Liver (tissue), 9 donors: ENCODE data around the gene TECTB. TPM values are rescaled to one million over a fixed set of nuclear protein-coding genes. Genes with fewer than 3 reads are reported as not detected.

Experiments
- DNase-seq: peaks from one replicate; pipeline ENCODE4 v3.0.0-alpha.2; 2017; ENCODE audit warnings: low spot score
- H3K27ac ChIP-seq, 2 donors: one replicate each; pipeline ENCODE4 v1.7.0; 2013; ENCODE audit warnings: inconsistent platforms in 2 of 2, low read length in 2 of 2, control low read depth in 1 of 2, low read depth in 1 of 2, mild to moderate bottlenecking in 1 of 2
- H3K27me3 ChIP-seq, 4 donors: one replicate each; pipeline versions ENCODE4 v1.6.1 to v1.7.0; 2013; ENCODE audit warnings: low read length in 3 of 4, inconsistent platforms in 1 of 4, mild to moderate bottlenecking in 1 of 4, moderate library complexity in 1 of 4; ENCODE audit not compliant: control insufficient read depth in 4 of 4, insufficient read depth in 4 of 4
- H3K36me3 ChIP-seq, 4 donors: one replicate each; pipeline versions ENCODE4 v1.6.1 to v1.7.0; 2013; ENCODE audit warnings: low read length in 3 of 4, mild to moderate bottlenecking in 3 of 4, low read depth in 1 of 4, moderate library complexity in 1 of 4; ENCODE audit not compliant: control insufficient read depth in 4 of 4, insufficient read depth in 3 of 4
- H3K4me1 ChIP-seq, 4 donors: one replicate each; pipeline versions ENCODE4 v1.6.1 to v1.7.0; 2013; ENCODE audit warnings: low read length in 3 of 4, mild to moderate bottlenecking in 3 of 4, moderate library complexity in 1 of 4; ENCODE audit not compliant: control insufficient read depth in 4 of 4, insufficient read depth in 4 of 4
- H3K4me3 ChIP-seq, 3 donors: one replicate each; pipeline versions ENCODE4 v1.6.1 to v1.7.0; 2013; ENCODE audit warnings: low read length in 3 of 3, control low read depth in 1 of 3, low read depth in 1 of 3, mild to moderate bottlenecking in 1 of 3
- H3K9ac ChIP-seq, 2 donors: one replicate each; pipeline ENCODE4 v1.7.0; 2013; ENCODE audit warnings: low read length in 2 of 2, mild to moderate bottlenecking in 2 of 2, moderate library complexity in 2 of 2, control low read depth in 1 of 2, low read depth in 1 of 2
- H3K9me3 ChIP-seq, 4 donors: one replicate each; pipeline versions ENCODE4 v1.6.1 to v1.7.0; 2013; ENCODE audit warnings: low read length in 3 of 4; ENCODE audit not compliant: control insufficient read depth in 4 of 4
- ATF3 ChIP-seq: IDR thresholded peaks from 2 replicates; pipeline ENCODE4 v1.6.1; 2016; ENCODE audit warnings: antibody characterized with exemption
- CTCF ChIP-seq: fragments of 150-350 bp; IDR thresholded peaks from 2 replicates; pipeline ENCODE4 v1.5.1; 2017; ENCODE audit warnings: improper control_type of control experiment, low read depth, low read length; ENCODE audit not compliant: missing input control
- EGR1 ChIP-seq, 2 donors: IDR thresholded peaks; 2 replicates each; pipeline ENCODE4 v1.6.1; 2016 to 2018; ENCODE audit warnings: antibody characterized with exemption in 2 of 2, low read depth in 2 of 2
- FOXA1 ChIP-seq: IDR thresholded peaks from 2 replicates; pipeline ENCODE4 v1.6.1; 2016; ENCODE audit warnings: antibody characterized with exemption
- FOXA2 ChIP-seq: IDR thresholded peaks from 2 replicates; pipeline ENCODE4 v1.6.1; 2016; ENCODE audit warnings: antibody characterized with exemption
- GABPA ChIP-seq, 2 donors: IDR thresholded peaks in 1 of 2; conservative IDR thresholded peaks in 1 of 2; 2 replicates each; pipeline ENCODE4 v1.6.1; 2016; ENCODE audit warnings: antibody characterized with exemption in 2 of 2, mild to moderate bottlenecking in 1 of 2, moderate library complexity in 1 of 2
- HNF4A ChIP-seq, 2 donors: conservative IDR thresholded peaks; 2 replicates each; pipeline ENCODE4 v1.6.1; 2016; ENCODE audit warnings: antibody characterized with exemption in 2 of 2, mild to moderate bottlenecking in 2 of 2
- HNF4G ChIP-seq: IDR thresholded peaks from 2 replicates; pipeline ENCODE4 v1.6.1; 2016; ENCODE audit warnings: antibody characterized with exemption
- JUND ChIP-seq, 2 donors: IDR thresholded peaks; 2 replicates each; pipeline ENCODE4 v1.6.1; 2016; ENCODE audit warnings: antibody characterized with exemption in 2 of 2
- MAX ChIP-seq: IDR thresholded peaks from 2 replicates; pipeline ENCODE4 v1.6.1; 2016; ENCODE audit warnings: antibody characterized with exemption
- NR2F2 ChIP-seq: IDR thresholded peaks from 2 replicates; pipeline ENCODE4 v1.6.1; 2016; ENCODE audit warnings: antibody characterized with exemption
- RAD21 ChIP-seq, 2 donors: IDR thresholded peaks; 2 replicates each; pipeline ENCODE4 v1.6.1; 2016; ENCODE audit warnings: antibody characterized with exemption in 2 of 2, mild to moderate bottlenecking in 2 of 2
- REST ChIP-seq: IDR thresholded peaks from 2 replicates; pipeline ENCODE4 v1.6.1; 2016; ENCODE audit warnings: antibody characterized with exemption, mild to moderate bottlenecking
- RXRA ChIP-seq, 2 donors: IDR thresholded peaks; 2 replicates each; pipeline ENCODE4 v1.6.1; 2017 to 2018; ENCODE audit warnings: antibody characterized with exemption in 2 of 2, mild to moderate bottlenecking in 1 of 2
- SP1 ChIP-seq: IDR thresholded peaks from 2 replicates; pipeline ENCODE4 v1.6.1; 2018; ENCODE audit warnings: antibody characterized with exemption, mild to moderate bottlenecking
- TAF1 ChIP-seq: conservative IDR thresholded peaks from 2 replicates; pipeline ENCODE4 v1.6.1; 2016; ENCODE audit warnings: antibody characterized with exemption, mild to moderate bottlenecking
- YY1 ChIP-seq: IDR thresholded peaks from 2 replicates; pipeline ENCODE4 v1.6.1; 2016; ENCODE audit warnings: antibody characterized with exemption, mild to moderate bottlenecking
- ZBTB33 ChIP-seq: IDR thresholded peaks from 2 replicates; pipeline ENCODE4 v1.6.1; 2016; ENCODE audit warnings: antibody characterized with exemption
- WGBS: extraction: QIAGEN DNeasy Blood & Tissue Kit; methylation state at CpG from one replicate; pipeline ENCODE4 v1.1.7; 2013; 5-methylcytosine and 5-hydroxymethylcytosine counted together
- polyA plus RNA-seq, 2 donors: library from polyadenylated mRNA; stranded (reverse) in 1 of 2; unstranded in 1 of 2; fragments of 200-250 nt in 1 of 2; fragments of >200 nt in 1 of 2; fragmentation: Nextera tagmentation in 1 of 2; extraction: Ambion mirVana in 1 of 2; gene quantifications; one replicate each; pipeline versions ENCODE4 v1.2.1 to v1.2.3, GENCODE V29; 2013 to 2015
- total RNA-seq, 2 donors: library from RNA; depleted of rRNA; stranded (reverse); fragments of >200 nt; gene quantifications; one replicate each; pipeline ENCODE4 v1.2.3, GENCODE V29; 2014
- donor health status: healthy.
- donor health status: healthy.
- donor health status: healthy.
- donor health status: healthy.
- donor health status: healthy.

The TECTB gene
- total and polyA plus RNA-seq, 4 donors: 0.05 to 0.44 (median 0.08) TPM

GRCh38 chr10:112280205-112280921 lies 2.8 kb upstream of the TECTB start:
- H3K4me1 ChIP-seq: peaks cover 9 to 33% (median 18%) of the 10 kb centered on the region in 4 donors
- H3K36me3 ChIP-seq: no peaks in the 10 kb centered on the region
- peak overlapping the region; percentile 8 to 67 for H3K27ac ChIP-seq
- TF ChIP-seq MAX (no peak), NR2F2 (no peak), REST (peak; percentile 23), RAD21 (IDR thresholded peaks at IDR 0.05) (peak; percentile 21 to 29), RXRA (IDR thresholded peaks at IDR 0.05) (peak; percentile 80), FOXA2 (no peak), JUND (IDR thresholded peaks at IDR 0.05) (peak; percentile 70 to 76), CTCF (no peak), ATF3 (peak; percentile 27), TAF1 (no peak), FOXA1 (no peak), HNF4G (peak; percentile 90), GABPA (IDR thresholded peaks at IDR 0.05 in 1 of 2, conservative IDR thresholded peaks at IDR 0.05 in 1 of 2) (no peak), HNF4A (conservative IDR thresholded peaks at IDR 0.05) (peak; percentile 89 to 96), YY1 (peak; percentile 32), SP1 (peak; percentile 81), ZBTB33 (peak; percentile 60), EGR1 (IDR thresholded peaks at IDR 0.05; ENCODE audit: low read depth in 2 of 2) (no peak)
- no peak for DNase-seq
- no peak overlapping the region for H3K9ac ChIP-seq
- no peak overlapping the region for H3K4me3 ChIP-seq
- H3K9me3 ChIP-seq: no peaks in the 10 kb centered on the region
- WGBS: 49% methylated on average over 2 of the region's 2 CpGs
- H3K27me3 ChIP-seq: no peaks in the 10 kb centered on the region
